ENCODE measurements around the gene ETF1. TPM values are rescaled to one million over a fixed set of nuclear protein-coding genes. Genes with fewer than 3 reads are reported as not detected.

The ETF1 gene
- total RNA-seq, 1 donor from 2014 or later: 86.8 TPM

DNA sequence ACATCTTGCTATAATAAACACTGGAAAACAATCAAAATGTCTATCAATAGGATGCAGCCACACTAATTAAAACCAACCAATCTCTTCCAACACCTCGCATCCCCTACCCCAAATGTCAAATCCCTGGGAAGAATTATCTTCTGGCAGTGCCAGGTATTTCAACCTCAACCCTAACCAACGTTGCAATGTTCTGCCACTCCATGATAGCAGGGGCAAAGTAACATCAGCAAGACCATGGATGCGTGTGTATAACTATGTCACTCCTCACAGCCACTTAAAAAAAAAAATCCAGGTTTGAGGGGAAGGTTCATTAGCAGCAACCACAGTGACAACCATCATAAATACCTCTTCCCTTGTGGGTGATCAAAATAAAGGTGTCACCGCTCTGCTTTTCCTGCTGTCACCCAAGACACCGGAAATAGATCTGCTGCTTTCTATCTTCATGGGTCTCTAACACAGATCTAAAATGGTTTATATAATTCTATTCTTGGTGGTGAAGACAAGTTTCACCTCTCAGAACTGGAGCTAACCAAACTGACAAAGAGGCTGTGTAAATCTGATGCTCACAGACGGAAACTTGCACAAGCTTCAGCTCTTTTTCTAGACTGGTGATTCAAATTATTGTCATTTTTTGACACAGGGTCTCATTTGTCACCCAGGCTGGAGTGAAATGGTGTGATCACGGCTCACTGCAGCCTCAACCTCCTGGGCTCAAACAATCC lies 22.2 kb upstream of the ETF1 start:
- DNase-seq (ENCODE audit: low spot score): no peak
- intact Hi-C loops (cut with DNase I): no loop called here

DNA sequence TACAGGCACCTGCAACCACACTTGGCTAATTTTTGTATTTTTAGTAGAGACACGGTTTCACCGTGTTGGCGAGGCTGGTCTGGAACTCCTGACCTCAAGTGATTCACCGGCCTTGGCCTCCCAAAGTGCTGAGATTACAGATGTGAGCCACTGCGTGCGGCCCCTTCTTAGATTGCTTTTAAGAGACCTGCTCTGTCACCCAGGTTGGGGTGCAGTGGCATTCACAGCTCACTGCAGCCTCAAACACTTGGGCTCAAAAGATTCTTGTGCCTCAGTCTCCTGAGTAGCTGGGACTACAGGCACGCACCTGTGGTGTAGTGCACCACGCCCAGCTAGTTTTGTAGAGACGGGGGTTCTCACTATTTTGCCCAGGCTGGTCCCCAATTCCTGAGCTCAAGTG lies 21.2 kb upstream of the ETF1 start:
- intact Hi-C loops (cut with DNase I): no loop called here
- no peak for DNase-seq (ENCODE audit: low spot score)

DNA sequence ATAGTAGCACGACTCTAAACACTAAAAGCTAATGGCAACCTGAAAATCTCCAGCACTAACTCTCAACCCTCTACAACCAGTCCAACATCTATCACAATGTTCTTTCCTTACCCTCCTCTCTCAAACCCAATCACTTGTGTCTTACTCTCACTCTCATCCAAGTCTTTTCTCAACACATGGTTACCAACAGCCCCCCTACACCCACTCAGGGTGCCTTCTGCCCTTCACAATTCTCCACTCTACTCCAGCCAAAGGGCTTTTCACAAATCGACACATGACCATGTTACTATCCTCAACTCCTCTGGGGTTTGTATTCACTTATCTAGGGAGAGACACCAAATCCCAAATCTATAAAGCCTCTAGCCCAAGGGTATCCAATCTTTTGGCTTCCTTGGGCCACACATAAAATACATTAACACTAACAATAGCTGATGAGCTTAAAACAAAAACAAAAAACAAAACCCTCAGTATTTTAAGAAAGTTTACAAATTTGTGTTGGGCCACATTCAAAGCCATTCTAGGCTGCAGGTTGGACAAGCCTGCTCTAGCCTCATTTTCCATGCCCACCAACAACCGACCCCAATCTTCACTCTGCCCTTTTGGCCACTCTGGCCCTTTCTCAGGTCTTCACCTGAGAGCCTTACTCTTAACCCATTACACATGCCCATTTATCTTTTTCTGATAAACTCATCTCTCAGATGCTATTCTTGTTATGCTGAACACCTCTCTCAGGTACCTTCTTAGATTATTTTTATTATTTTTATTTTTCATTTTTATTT lies 20.5 kb upstream of the ETF1 start:
- intact Hi-C loops (cut with DNase I): no loop called here
- no peak for DNase-seq (ENCODE audit: low spot score)

DNA sequence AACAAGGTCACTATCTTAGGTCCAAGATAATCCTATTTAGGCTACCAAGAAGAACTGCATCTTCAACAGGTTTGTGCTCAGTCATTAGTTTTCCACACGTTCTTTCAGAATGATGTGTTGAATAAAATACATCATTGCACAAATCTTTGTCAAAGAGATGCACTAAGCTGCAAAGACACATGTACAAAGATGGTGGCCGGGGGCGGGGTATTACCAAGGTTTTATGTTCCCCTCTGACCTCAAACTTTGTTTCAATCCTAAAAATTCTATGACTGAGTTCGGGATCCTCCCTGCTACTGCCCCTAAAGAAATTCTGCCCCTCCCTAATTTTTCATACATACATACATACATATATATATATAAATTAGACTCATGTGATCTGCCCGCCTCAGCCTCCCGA lies 17.9 kb upstream of the ETF1 start:
- intact Hi-C loops (cut with DNase I): no loop called here
- DNase-seq (ENCODE audit: low spot score): no peak

DNA sequence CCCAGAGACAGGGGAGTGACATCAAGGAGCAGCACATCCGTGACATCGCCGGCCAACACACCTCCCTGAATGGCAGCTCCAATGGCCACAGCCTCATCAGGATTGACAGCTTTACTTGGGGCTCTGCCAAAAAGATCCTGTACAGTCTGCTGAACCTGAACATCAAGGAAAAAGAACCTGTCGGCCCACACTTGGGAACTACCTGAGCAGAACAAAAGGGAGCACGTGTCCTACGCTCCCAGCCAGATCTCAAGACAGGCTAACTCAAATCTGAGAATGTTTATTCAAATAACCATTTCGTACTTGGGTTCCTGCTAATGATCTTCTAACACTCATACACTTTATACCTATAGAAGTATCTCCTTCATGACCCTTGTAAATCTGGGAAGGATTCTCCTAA lies 16.9 kb upstream of the ETF1 start:
- DNase-seq (ENCODE audit: low spot score): no peak
- intact Hi-C loops (cut with DNase I): no loop called here

DNA sequence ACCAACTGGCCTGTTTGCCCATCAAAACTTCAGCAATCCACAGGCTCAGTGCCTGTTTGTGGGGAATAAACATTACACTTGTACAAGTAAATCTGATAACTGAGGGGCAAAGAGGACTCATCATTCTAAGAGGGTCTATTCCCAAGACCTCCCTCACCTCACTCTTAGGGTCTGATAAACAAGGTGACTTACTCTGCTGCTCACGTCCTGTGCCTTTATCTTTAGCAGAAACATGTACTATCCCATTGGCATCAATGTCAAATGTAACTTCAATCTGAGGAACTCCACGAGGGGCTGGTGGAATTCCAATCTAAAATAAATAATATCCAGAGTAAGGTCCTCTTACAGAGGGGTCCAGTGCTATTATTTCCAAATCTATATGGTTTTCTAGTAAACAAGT lies 14.6 kb upstream of the ETF1 start:
- intact Hi-C loops (cut with DNase I): no loop called here
- no peak for DNase-seq (ENCODE audit: low spot score)

DNA sequence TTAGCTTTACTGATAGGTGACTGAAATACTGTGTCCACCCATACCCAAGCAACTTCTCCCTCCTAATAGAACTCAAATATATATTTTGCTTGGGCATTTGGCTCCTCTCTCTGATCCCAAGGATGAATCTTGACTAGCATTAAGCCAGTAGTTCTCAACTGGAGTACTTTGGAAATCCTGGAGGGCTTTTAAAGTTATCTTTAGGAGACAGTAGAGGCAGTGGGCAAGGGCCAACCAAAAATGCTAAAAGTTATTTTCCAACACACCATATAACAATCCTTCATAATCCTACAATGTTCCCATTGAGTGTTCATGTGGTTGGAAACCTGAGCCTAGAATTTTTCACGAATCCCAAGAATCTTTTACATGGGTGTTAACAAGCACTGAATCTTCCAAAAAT lies 11.1 kb upstream of the ETF1 start:
- DNase-seq (ENCODE audit: low spot score): no peak
- intact Hi-C loops (cut with DNase I): no loop called here

DNA sequence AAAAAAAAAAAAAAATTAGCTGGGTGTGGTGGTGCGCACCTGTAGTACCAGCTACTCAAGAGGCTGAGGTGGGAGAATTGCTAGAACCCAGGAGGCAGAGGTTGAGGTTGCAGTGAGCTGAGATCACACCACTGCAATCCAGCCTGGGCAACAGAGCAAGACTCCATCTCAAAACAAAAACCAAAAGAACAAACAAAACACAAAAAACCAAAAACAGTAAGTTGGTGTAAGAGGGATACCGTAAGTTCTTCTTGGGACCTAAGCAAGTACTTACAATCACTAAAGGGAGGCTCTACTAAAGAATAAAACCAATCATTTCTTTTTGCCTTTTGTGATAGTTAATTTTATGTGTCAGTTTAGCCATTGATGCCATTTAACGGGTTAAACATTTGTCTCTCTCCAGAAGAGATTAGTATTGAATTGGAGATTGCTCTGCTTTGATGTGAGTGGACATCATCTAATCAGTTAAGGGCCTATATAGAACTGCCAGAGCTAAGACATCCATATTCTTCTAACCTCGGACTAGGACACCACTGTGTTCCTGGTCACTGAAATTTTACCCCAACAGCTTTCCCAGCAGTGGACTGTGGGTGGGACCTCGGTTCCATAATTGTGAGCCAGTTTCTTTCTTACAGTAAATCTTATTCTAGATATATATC lies 10.5 kb upstream of the ETF1 start:
- no peak for DNase-seq (ENCODE audit: low spot score)
- intact Hi-C loops (cut with DNase I): no loop called here

DNA sequence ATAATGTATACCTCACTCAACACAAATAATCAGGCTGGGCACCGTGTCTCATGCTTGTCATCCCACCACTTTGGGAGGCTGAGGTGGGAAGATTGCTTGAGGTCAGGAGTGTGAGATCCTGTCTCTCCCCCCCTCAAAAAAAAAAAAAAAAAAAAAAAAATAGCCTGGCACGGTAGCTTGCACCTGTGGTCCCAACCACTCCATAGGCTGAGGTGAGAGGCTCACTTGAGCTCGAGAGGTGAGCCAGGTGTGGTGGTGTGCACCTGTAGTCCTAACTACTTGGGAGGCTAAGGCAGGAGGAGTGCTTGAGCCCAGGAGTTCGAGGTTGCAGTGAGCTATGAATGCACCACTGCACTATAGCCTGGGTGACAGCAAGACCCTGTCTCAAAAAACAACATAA lies 9.6 kb upstream of the ETF1 start:
- intact Hi-C loops (cut with DNase I): no loop called here
- no peak for DNase-seq (ENCODE audit: low spot score)

DNA sequence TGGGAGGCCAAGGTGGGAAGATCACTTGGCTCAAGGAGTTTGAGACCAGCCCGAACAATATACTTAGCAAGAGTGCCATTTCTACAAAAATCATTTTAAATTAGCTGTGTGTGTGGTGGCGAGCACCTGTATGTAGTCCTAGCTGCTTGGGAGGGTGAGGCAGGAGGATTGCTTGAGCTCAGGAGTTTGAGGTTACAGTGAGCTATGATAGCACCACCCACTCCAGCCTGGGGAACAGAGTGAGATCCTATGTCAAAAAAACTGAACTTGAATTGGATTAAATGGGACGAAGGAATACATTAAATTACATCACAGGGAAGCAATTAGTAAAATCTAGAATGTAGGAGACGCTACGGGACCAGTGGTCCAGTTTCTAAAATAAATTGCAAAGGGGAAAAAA lies 6.4 kb upstream of the ETF1 start:
- no peak for DNase-seq (ENCODE audit: low spot score)
- intact Hi-C loops (cut with DNase I): no loop called here

DNA sequence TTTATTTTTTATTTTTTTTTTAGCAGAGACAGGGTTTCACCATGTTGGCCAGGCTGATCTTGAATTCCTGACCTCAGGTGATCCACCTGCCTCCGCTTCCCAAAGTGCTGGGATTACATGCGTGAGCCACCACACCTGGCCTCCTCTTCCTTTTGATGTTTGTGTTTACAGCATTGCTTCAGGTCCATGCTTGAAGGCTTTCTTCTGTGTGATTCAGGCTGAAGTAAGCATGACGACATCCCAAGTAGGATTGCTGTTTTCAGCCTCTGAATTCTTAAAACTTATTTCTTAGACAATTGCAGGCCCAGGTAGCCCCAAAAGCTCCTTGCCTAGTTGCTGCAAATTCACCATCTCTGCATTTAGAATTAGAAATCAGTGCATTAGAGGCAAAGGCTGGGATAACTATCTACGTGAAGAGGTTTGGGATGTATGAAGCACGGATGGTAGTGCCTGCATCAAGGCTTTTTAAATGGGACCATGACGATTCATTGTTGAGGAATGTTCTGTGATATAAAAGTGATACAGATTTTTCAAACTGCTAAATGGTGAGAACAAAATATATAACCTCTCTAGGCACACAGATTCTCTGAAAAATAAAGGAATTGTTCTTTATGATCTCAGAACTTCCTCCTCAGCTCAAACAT lies 3.0 kb upstream of the ETF1 start:
- no peak for DNase-seq (ENCODE audit: low spot score)
- intact Hi-C loops (cut with DNase I): no loop called here

DNA sequence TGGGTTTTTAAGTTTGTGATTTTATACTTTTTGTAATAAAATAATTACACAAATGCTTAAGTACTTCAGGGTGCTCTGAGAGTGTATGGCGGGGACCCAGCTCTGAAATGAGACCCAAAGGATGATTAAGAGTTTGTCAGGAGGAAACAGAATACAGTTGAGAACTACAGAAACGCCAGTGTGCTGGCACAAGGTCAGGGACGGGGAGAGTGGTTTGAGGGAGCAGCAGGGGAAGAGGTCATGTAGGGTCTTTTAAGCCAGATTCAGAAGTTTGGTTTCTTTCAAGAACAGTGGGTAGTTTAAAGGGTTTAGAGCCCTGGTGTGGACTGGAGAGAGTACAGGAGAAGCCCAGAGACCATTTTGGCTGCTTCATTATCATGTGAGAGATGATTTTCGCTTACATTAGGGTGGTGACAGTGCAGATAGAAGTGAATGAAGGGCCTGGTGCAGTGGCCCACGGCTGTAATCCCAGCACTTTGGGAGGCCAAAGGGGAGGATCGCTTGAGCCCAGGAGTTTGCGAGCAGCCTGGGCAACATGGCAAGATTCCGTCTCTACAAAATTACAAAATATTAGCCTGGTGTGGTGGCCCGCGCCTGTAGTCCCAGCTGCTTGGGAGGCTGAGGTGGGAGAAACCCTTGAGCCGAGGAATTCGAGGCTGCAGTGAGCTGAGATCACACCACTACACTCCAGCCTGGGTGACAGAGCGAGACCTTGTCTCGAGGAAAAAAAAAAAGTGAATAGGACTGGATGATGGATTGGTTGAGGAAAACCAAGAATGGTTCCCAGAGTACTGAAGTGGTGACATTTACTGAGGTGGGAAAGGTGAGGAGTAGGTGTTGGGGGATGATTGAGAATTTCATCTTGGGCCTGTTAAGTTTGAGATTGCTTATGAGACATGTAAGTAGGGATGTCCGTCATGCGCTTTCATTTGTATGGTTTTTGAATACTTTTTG lies 1.4 kb upstream of the ETF1 start:
- intact Hi-C loops (cut with DNase I): loop anchor here (5.0 kb wide), 1 partner anchor 52 kb away; no protein-coding TSS in a partner anchor
- no peak for DNase-seq (ENCODE audit: low spot score)

DNA sequence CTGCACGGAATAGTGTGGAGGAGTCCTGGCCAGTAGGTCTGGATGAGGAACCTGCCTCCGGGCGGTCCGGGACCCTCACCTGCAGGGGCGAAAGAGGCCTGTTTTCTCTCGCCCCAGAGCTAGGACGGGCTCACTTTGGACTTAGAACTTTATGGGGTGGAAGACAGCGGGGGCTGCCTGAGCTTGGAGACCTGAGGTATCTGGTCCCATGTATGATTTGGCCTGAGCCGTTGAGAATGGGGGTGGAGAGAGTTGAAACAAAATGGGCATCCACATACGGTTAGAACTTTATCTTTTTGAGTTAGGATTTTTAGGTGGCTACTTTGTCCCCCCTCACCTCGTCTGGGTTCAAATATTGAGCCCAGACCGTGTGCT lies 681 bp upstream of the ETF1 start:
- intact Hi-C loops (cut with DNase I): loop anchor here (1.0 to 5.0 kb wide), 3 partner anchors 32 to 79 kb away; partner anchors contain the start of gene HSPA9

DNA sequence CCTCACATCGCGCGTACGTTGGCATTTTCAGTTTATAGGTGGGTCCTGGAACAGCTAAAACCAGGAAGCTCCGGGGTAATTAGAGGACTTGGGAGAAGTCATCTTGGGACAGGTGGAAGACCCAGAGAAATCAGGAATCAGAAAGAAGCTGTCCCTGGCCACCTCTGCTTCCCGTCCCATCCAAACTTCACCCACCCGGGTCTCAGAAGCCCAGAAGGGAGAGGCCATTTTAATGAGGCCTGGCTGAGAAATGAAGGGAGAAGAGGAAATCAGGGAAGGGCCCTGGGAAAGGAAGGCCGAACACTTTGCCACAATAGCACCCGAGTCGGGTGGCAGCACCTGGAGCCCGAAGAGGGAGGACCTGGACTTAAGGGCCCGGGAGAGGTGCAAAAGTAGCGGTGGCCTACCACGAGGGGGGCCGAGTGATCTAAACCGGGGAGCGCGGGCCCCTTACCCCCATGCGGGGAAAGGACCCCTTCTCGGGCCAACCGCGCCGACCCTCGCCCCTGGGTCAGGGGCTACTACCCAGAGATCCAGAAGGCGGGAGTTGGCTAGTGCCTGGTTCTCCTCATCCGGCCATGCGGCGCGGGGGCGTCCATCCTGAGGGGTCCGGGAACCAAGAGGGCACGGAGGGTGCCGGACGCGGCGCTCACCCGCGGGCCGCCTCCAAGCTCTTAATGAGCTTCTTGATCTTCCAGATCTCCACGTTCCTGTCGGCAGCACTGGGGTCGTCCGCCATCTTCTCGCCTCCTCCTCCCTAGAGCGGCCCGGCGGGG lies 668 bp downstream of the ETF1 start:
- intact Hi-C loops (cut with DNase I): loop anchor here (5.0 kb wide), 1 partner anchor 50 kb away; no protein-coding TSS in a partner anchor
- peak; percentile 76 for DNase-seq (ENCODE audit: low spot score)

More for the DNA sequence above, 681 bp upstream of the ETF1 start:
- no peak for DNase-seq (ENCODE audit: low spot score)

DNA sequence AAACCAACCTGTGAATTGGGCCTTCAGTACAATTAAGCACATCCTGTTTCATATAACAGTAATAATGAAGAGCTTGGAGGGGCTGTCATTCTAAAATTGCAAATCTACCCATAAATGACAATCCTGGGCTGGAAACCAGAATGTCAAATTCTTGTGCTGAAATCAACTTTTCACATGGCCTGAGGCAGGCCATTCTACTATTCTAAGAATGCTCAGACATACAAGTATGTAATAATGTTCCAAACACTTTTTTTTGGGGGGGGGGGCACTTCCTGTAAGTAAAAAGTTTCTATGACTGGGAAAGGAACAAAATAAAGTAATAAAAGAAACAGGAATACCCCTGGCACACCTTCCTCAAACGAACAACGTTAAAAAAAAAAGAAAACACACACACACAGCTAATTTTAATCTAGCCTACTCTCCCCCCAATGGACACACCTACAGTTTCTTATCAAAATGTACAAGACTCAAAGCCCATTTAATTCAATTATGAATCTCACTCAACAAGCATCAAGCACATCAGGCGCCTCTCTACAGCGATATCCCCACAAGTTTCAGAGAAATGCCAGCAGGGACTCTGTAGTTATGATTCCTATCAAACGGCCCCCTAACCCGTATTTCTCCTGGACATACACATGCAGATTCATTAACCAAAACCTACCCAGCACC lies 1.4 kb downstream of the ETF1 start:
- DNase-seq (ENCODE audit: low spot score): no peak
- intact Hi-C loops (cut with DNase I): loop anchor here (5.0 kb wide), 1 partner anchor 49 kb away; no protein-coding TSS in a partner anchor

DNA sequence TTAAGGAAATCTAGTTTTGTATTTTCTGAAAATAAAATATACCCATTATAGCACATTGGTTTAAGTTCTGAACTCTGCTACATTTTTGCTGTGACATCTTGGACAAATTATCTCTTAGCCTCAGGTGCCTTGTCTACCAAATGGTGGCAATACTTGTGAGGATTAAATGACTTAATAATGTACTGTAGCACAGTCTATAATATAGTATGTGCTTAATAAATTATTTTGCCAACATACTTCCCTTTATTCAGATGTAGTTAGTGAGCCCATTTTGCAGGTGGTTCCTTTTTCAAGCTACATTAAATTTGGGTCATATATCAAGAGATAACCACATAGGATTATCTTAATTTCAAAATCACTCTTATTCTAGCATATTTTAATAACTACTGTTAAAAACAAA lies 3.2 kb downstream of the ETF1 start:
- DNase-seq (ENCODE audit: low spot score): no peak
- intact Hi-C loops (cut with DNase I): loop anchor here (5.0 kb wide), 1 partner anchor 47 kb away; no protein-coding TSS in a partner anchor

DNA sequence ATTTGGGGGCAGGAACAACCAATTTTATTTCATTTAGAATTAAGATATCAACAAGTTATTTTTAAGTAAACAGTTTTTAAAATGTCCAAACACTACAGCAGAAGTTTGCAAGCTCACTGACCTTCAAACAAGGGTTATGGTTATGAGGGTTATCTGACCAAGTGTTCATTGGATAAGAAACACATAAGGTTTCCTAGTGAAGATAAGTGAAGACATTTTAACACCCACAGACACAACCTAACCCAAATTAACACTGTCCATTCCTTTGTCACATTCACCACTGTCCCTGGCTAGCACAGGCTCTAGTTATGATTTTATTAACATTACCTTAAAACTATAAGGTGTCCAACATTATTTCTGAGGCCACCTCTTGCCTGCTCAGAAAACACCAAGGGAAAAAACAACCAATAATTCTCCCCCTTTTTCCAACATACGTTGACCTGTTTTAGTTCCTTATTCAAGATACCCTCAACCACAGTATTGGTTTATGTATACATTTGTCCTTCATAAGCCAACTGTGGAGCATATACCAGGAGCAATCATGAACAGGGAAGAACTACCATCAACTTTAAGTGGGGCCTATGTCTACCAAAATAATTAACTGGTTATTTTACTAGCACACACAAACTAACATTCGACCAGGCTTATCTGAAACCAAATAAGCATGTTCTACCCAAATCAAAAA lies 4.0 kb downstream of the ETF1 start:
- DNase-seq (ENCODE audit: low spot score): no peak
- intact Hi-C loops (cut with DNase I): no loop called here

All from cardiac septum (tissue), 1 donor.